ENCODE results near the gene OLR1.

The OLR1 gene

DNA sequence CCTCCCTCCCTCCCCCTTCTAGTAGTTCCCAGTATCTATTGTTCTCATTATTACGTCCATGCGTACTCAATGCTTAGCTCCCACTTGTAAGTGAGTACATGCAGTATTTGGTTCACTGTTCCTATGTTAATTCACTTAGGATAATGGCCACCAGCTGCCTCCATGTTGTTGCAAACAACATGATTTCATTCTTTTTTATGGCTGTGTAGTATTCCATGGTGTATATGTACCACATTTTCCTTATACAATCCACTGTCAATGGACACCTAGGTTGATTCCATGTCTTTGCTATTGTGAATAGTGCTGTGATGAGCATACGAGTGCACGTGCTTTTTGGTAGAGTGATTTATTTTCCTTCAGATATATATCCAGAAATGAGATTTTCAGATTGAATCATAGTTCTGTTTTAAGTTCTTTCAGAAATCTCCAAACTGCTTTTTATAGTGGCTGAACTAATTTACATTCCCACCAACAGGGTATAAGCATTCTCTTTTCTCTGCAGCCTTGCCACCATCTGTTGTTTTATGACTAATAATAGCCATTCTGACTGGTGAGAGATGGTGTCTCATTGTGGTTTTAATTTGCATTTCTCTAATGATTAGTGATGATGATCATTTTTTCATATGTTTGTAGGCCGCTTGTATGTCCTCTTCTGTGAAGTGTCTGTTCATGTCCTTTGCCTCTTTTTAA lies 24.1 kb downstream of the OLR1 start:
- TF ChIP-seq, protein P1, sequence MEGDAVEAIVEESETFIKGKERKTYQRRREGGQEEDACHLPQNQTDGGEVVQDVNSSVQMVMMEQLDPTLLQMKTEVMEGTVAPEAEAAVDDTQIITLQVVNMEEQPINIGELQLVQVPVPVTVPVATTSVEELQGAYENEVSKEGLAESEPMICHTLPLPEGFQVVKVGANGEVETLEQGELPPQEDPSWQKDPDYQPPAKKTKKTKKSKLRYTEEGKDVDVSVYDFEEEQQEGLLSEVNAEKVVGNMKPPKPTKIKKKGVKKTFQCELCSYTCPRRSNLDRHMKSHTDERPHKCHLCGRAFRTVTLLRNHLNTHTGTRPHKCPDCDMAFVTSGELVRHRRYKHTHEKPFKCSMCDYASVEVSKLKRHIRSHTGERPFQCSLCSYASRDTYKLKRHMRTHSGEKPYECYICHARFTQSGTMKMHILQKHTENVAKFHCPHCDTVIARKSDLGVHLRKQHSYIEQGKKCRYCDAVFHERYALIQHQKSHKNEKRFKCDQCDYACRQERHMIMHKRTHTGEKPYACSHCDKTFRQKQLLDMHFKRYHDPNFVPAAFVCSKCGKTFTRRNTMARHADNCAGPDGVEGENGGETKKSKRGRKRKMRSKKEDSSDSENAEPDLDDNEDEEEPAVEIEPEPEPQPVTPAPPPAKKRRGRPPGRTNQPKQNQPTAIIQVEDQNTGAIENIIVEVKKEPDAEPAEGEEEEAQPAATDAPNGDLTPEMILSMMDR (IDR thresholded peaks at IDR 0.05; ENCODE audit: extremely low read depth, missing control alignments), result no peak
- DNase-seq (ENCODE audit: low spot score), result no peak

DNA sequence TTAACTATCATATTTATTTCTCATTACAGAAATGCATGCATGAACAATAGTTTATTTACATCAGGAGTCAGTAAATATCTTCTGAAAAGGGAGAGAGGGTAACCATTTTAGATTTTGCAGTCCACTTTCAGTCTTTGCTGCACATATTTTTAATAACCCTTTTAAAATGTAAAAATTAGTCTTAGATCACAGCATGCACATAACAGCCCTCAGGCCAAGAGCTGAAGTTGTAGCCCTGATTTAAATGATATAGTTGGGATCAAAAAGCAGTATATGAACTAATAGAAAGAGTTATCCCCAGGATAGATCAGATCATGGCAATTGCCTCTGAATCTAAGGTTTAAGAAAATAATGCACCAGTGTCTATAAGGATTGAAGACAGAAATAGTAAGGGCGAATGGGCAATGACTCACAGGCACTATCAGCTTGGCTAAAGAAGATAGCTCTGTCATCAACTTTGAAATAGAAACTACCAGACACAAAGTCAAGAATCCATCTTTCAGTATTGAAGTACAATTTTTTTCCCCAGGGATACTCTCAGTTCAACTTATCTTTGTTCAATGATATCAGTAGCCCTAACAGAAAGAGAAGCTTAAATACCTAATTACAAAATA lies 28.8 kb downstream of the OLR1 start:
- DNase-seq (ENCODE audit: low spot score), result no peak
- TF ChIP-seq, protein P1 (IDR thresholded peaks at IDR 0.05; ENCODE audit: extremely low read depth, missing control alignments), result no peak

DNA sequence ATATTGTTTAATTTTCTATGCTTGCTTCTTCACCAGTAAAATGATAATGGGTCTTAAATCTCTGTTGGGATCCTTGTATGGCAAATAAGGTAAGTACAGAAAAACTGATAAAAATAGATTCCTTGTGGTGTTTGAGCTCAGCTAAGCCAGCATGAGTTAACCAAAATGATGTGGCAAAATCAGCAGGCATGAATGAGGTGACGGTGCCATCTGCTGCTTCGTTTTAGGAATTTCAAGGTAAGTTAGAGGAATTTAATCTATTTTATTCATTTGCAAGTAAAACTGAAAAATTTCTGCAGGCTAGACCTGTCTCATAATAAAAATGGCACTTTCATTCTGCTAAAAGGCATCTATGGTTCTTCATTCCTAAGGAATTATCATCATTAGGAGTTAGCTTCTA lies 31.9 kb downstream of the OLR1 start:
- DNase-seq (ENCODE audit: low spot score), result peak; percentile 34

DNA sequence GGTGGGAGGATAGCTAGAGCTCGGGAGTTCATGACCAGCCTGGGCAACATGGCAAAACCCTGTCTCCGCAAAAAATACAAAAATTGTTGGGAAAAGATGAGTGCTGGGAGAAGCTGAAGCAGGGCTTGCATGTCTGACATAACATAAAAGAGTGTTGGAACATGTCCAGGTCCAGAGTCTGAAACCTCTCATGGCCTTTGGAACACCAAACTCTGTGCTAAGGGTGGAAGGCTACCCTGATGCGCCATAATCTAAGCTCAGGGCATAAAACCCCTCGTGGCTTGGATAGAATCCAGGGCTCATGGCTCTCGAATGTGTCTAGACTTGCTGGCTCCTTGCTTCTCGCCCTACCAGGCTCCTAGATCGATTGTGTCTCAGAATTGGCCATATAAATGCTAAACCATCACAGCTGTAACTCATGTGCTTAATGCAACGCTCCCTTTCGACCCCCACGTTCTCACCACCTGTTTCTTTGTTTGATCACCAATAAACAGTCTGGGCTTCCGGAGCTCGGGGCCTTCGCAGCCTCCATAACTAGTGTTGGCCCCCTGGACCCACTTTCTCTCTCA lies 35.2 kb downstream of the OLR1 start:
- DNase-seq (ENCODE audit: low spot score), result no peak
- TF ChIP-seq, protein P1 (IDR thresholded peaks at IDR 0.05; ENCODE audit: extremely low read depth, missing control alignments), result no peak

More for the DNA sequence above, 31.9 kb downstream of the OLR1 start:
- TF ChIP-seq, protein P1 (IDR thresholded peaks at IDR 0.05; ENCODE audit: extremely low read depth, missing control alignments), result peak; percentile 25

DNA sequence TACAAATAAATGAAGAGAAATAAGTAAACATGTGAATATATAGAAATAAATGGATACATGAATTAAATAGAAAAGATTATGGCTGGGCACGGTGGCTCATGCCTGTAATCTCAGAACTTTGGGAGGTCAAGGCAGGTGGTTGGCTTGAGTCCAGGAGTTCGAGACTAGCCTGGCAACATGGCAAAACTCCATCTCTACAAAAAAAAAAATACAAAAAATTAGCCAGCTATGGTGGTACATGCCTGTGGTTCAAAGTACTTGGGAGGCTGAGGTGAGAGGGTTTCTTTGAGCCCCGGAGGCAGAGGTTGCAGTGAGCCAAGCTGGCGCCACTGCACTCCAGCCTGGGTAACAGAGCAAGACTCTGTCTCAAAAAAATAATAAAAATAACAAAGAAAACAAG lies 36.8 kb downstream of the OLR1 start:
- TF ChIP-seq, protein P1 (IDR thresholded peaks at IDR 0.05; ENCODE audit: extremely low read depth, missing control alignments), result no peak
- no peak for DNase-seq (ENCODE audit: low spot score)

DNA sequence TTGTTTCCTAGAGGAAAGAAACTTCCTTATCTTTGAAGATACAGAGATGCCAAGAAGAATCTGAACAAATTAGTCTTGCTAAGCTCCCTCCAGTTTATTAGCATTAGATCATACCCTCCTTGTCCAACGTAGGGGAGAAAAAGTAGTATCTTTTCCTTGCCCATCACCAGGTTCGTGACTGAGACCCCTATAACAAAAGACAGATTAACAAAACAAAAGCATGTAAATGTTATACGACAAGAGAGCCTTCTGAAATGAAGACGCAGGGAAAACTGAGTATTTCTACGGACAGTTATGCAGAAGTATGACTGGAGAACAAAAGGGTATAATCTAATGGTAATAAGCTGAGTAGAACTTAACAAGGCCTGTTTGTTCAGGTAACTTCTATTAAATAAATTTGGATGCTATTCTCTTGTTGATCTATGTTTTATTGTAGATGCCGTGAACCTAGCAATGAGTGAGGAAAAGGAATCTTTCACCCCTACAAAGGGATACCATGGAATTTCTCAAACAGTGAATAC lies 39.0 kb downstream of the OLR1 start:
- TF ChIP-seq, protein P1 (IDR thresholded peaks at IDR 0.05; ENCODE audit: extremely low read depth, missing control alignments), result no peak
- no peak for DNase-seq (ENCODE audit: low spot score)

DNA sequence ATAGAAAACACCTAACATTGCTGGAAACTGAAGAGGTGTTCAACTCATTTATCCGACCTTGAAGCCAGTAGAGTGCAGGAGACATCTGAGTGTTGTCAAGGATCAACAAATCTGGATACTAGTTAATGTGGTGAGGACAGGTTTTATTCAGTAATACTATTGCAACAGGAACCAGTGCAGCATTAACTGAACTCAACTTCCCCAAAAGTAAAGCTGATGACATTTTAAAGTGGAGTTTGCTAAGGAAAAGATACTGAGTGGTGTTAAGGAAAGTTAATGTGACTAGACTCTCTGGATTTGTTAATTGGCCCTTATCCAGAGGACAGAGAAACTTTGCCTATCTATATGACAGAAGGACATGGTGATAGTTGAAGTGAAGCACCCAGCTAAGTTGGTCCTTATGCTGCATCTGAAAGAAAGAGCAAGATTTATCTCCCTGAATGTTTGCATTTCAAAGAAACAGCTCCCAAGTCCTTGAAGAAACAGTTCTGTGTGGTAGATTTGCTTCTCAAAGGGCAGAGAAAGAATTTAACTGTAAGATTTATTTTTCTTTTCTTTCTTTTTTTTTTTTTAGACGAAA lies 40.7 kb downstream of the OLR1 start:
- TF ChIP-seq, protein P1 (IDR thresholded peaks at IDR 0.05; ENCODE audit: extremely low read depth, missing control alignments), result no peak
- no peak for DNase-seq (ENCODE audit: low spot score)
